Mucosa of rectum (tissue), 2 donors: ENCODE data around the gene MRPL36.

ENCODE experiments used
- H3K27ac ChIP-seq, 2 donors: one replicate each; pipeline ENCODE4 v1.7.0; 2013; ENCODE audit warnings: inconsistent platforms in 2 of 2, low read depth in 2 of 2, low read length in 2 of 2
- H3K27me3 ChIP-seq, 2 donors: one replicate each; pipeline ENCODE4 v1.7.0; 2013; ENCODE audit warnings: low read length in 2 of 2; ENCODE audit not compliant: control insufficient read depth in 2 of 2, insufficient read depth in 2 of 2
- H3K36me3 ChIP-seq, 2 donors: one replicate each; pipeline ENCODE4 v1.7.0; 2013; ENCODE audit warnings: low read length in 2 of 2; ENCODE audit not compliant: control insufficient read depth in 2 of 2, insufficient read depth in 2 of 2
- H3K4me1 ChIP-seq, 2 donors: one replicate each; pipeline ENCODE4 v1.7.0; 2013; ENCODE audit warnings: low read length in 2 of 2, mild to moderate bottlenecking in 1 of 2; ENCODE audit not compliant: control insufficient read depth in 2 of 2, insufficient read depth in 2 of 2
- H3K4me3 ChIP-seq, 2 donors: one replicate each; pipeline ENCODE4 v1.7.0; 2013; ENCODE audit warnings: low read length in 2 of 2
- H3K9ac ChIP-seq, 2 donors: one replicate each; pipeline ENCODE4 v1.7.0; 2013; ENCODE audit warnings: low read length in 2 of 2, low read depth in 1 of 2, mild to moderate bottlenecking in 1 of 2
- H3K9me3 ChIP-seq, 2 donors: one replicate each; pipeline ENCODE4 v1.7.0; 2013; ENCODE audit warnings: low read length in 2 of 2; ENCODE audit not compliant: control insufficient read depth in 2 of 2
- donor health status: healthy.
- donor health status: Normal muscosa, but diverticular disease.

MRPL36 gene

DNA sequence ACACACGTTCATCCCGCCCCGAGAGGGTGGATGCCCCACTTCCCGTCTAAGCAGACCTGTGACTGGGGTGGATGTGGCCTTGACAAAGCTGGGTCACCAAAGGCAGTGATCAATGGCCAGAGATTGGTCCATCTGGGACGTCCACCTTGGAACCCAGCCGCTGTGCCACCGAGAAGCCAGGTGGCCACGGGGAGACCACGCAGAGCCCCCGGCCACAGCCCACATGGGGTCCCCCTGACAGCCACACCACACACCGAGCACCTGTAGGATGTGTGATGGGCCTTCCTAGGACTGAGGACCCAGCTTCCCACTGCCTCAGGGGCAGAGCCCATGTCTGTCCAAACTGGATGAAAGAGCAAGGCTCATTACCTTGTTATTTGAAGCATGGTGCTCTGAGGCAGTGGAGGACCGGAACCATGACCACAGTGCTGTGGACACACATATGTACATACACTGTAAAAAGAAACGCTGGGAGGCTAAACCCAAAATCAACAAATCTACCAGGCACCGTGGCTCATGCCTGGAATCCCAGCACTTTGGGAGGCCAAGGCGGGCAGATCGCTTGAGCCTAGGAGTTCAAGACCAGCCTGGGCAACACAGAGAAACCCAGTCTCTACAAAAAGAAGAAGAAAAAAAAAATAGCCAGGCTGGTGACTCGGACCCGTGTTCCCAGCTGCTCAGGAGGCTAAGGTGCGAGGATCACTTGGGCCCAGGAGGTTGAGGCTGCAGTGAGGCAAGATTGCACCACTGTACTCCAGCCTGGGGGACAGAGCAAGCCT lies 50.1 kb downstream of the MRPL36 start:
- Histone ChIP-seq H3K4me1 (no peaks in the 10 kb centered on the region), H3K27ac (no peak overlapping the region), H3K9me3 (no peaks in the 10 kb centered on the region), H3K36me3 (no peaks in the 10 kb centered on the region), H3K27me3 (no peaks in the 10 kb centered on the region), H3K9ac (no peak overlapping the region), H3K4me3 (no peak overlapping the region)

DNA sequence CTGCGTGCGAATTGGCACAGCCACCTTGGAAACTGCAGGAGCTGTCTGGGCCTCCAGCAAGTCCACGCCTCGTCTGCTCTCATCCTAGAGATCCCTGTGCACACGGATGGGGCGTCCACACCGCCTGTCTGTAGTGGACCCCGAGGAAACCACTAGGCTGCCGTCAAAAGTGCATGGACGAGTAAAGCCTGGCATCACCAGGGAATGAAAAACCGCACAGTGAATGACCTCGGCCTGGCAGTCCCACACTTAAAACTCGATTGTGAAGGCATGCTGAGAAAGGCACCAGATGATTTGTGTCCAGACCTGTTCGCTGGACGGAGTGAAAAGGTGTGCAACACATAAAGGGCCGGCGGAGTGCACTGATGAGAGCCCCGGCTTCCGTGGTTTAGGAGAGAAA lies 50.8 kb downstream of the MRPL36 start:
- Histone ChIP-seq H3K9ac (no peak overlapping the region), H3K4me3 (no peak overlapping the region), H3K27ac (no peak overlapping the region), H3K36me3 (no peaks in the 10 kb centered on the region), H3K9me3 (no peaks in the 10 kb centered on the region), H3K27me3 (no peaks in the 10 kb centered on the region), H3K4me1 (no peaks in the 10 kb centered on the region)
